Hepatocyte (in vitro differentiated cells): ENCODE data around the gene HID1. TPM values are rescaled to one million over a fixed set of nuclear protein-coding genes. Genes with fewer than 3 reads are reported as not detected.
A peak's percentile ranks its signal among the peaks of the same experiment; 100 is the strongest.
"Not testable (repeated sequence)": the region's sequence is repeated elsewhere in the genome, so short reads cannot be mapped to it uniquely, and the experiment has no call there.

Experiments used
- DNase-seq: peaks from one replicate; pipeline ENCODE4 v3.0.0-alpha.2; 2016; ENCODE audit warnings: low spot score
- H2AFZ ChIP-seq: fragments of 200-600 bp; sonication (generic); 2 replicates; pipeline ENCODE4 v1.6.0; 2016; ENCODE audit warnings: antibody characterized with exemption, mild to moderate bottlenecking
- H3K27ac ChIP-seq: fragments of 200-600 bp; sonication (generic); 2 replicates; pipeline ENCODE4 v1.5.1; 2016; ENCODE audit warnings: mild to moderate bottlenecking
- H3K27me3 ChIP-seq: fragments of 200-600 bp; sonication (generic); 2 replicates; pipeline ENCODE4 v1.6.1; 2016
- H3K36me3 ChIP-seq: fragments of 200-600 bp; sonication (generic); replicated peaks from 2 replicates; pipeline ENCODE4 v1.5.1; 2016; ENCODE audit warnings: low read depth; ENCODE audit not compliant: insufficient read depth
- H3K4me1 ChIP-seq: fragments of 200-600 bp; sonication (generic); 2 replicates; pipeline ENCODE4 v1.5.1; 2016; ENCODE audit warnings: mild to moderate bottlenecking, moderate library complexity; ENCODE audit not compliant: insufficient read depth
- H3K4me2 ChIP-seq: fragments of 200-600 bp; sonication (generic); 2 replicates; pipeline ENCODE4 v1.6.0; 2016
- H3K4me3 ChIP-seq: fragments of 200-600 bp; sonication (generic); 2 replicates; pipeline ENCODE4 v1.5.1; 2016; ENCODE audit warnings: mild to moderate bottlenecking
- H3K79me2 ChIP-seq: fragments of 200-600 bp; sonication (generic); 2 replicates; pipeline ENCODE4 v1.6.0; 2017; ENCODE audit warnings: mild to moderate bottlenecking
- H3K9me2 ChIP-seq: fragments of 200-600 bp; sonication (generic); replicated peaks from 2 replicates; pipeline ENCODE4 v1.6.0; 2017; ENCODE audit warnings: mild to moderate bottlenecking; ENCODE audit not compliant: insufficient read depth
- H3K9me3 ChIP-seq: fragments of 200-600 bp; sonication (generic); 2 replicates; pipeline ENCODE4 v1.5.1; 2016; ENCODE audit warnings: low read depth, mild to moderate bottlenecking
- H4K20me1 ChIP-seq: fragments of 200-600 bp; sonication (generic); 2 replicates; pipeline ENCODE4 v1.6.0; 2016; ENCODE audit warnings: mild to moderate bottlenecking; ENCODE audit not compliant: insufficient read depth, poor library complexity, severe bottlenecking
- EZH2 ChIP-seq: fragments of 200-600 bp; sonication (generic); IDR thresholded peaks from 2 replicates; pipeline ENCODE4 v1.6.1; 2016; ENCODE audit warnings: antibody characterized with exemption, mild to moderate bottlenecking, borderline replicate concordance
- EZH2phosphoT487 ChIP-seq: fragments of 200-600 bp; sonication (generic); IDR thresholded peaks from one replicate; pipeline ENCODE4 v1.6.1; 2018; ENCODE audit warnings: antibody characterized with exemption, mild to moderate bottlenecking, low read depth, moderate library complexity; ENCODE audit not compliant: unreplicated experiment, severe bottlenecking
- WGBS: methylation state at CpG from one replicate; pipeline ENCODE4 v1.1.6; 2016; ENCODE audit warnings: low lambda C conversion rate; ENCODE audit errors: missing lambda C conversion rate; 5-methylcytosine and 5-hydroxymethylcytosine counted together
- polyA plus RNA-seq: library from polyadenylated mRNA; unstranded; fragments of >200 nt; fragmentation: Nextera tagmentation; extraction: Ambion mirVana; gene quantifications from 2 replicates; pipeline ENCODE4 v1.2.1, GENCODE V29; 2016
- total RNA-seq: library from RNA; depleted of rRNA; stranded (reverse); fragments of >200 nt; gene quantifications from 2 replicates; pipeline ENCODE4 v1.2.3, GENCODE V29; 2014
- TF ChIP-seq, protein P1 (sequence below): fragments of 200-600 bp; sonication (generic); IDR thresholded peaks from 2 replicates; pipeline ENCODE4 v1.5.1; 2016; ENCODE audit warnings: antibody characterized with exemption, mild to moderate bottlenecking; ENCODE audit not compliant: poor library complexity

Gene HID1
- total and polyA plus RNA-seq, 2 experiments from 2014 or later = 15.3 to 43.4 TPM

DNA sequence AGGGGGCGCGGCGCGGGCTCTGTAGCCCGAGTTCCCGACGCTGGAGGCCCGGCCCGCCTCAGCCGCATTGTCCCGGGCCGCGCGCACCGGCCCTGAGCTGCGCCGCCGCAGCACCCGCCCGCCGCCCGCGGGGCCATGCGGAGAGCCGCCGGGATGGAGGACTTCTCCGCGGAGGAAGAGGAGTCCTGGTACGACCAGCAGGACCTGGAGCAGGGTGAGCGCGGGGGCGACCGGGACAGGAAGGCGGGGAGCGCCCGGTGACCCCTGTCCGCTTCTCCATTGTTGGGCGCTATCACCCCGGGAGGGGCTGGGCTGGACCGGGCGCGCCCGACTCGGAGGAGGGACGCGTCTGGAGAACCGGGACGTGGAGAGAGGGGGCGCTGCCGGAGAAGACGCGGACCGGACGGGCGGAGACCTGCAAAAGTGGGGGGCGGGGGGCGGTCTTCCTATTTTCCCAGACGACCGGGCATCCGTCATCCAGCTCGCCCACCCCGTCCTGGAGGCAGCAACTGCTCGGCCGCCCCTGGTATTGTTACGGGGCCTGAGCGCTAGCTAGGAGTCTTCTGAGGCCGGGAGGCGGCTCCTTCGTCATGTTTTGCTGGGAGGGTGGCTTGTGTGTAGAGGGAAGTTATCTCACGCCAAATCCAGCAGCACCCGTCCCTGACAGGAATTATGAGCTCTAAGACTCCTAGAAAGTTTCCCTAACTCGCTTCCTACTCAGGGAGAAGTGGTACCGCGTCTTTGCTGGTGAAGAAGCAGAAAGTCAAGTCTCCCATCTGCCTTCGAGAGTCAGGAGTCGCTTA lies 15.6 kb upstream of the HID1 start:
- Histone ChIP-seq H3K79me2 (peaks cover 40% of the 10 kb centered on the region), H4K20me1 (no peaks in the 10 kb centered on the region), H3K4me3 (peak overlapping the region; percentile 99), H3K36me3 (no peaks in the 10 kb centered on the region), H3K9me2 (no peaks in the 10 kb centered on the region), H3K9me3 (no peaks in the 10 kb centered on the region), H3K4me1 (peaks cover 33% of the 10 kb centered on the region), H3K27ac (peak overlapping the region; percentile 98), H3K27me3 (no peaks in the 10 kb centered on the region), H3K4me2 (peak overlapping the region; percentile 89), H2AFZ (peak overlapping the region; percentile 81)
- no peak for TF ChIP-seq EZH2
- TF ChIP-seq, protein P1, sequence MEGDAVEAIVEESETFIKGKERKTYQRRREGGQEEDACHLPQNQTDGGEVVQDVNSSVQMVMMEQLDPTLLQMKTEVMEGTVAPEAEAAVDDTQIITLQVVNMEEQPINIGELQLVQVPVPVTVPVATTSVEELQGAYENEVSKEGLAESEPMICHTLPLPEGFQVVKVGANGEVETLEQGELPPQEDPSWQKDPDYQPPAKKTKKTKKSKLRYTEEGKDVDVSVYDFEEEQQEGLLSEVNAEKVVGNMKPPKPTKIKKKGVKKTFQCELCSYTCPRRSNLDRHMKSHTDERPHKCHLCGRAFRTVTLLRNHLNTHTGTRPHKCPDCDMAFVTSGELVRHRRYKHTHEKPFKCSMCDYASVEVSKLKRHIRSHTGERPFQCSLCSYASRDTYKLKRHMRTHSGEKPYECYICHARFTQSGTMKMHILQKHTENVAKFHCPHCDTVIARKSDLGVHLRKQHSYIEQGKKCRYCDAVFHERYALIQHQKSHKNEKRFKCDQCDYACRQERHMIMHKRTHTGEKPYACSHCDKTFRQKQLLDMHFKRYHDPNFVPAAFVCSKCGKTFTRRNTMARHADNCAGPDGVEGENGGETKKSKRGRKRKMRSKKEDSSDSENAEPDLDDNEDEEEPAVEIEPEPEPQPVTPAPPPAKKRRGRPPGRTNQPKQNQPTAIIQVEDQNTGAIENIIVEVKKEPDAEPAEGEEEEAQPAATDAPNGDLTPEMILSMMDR = peak; percentile 52
- TF ChIP-seq EZH2phosphoT487 = no peak
- peak; percentile 93 for DNase-seq
- WGBS = 2% methylated on average over 68 of the region's 76 CpGs

DNA sequence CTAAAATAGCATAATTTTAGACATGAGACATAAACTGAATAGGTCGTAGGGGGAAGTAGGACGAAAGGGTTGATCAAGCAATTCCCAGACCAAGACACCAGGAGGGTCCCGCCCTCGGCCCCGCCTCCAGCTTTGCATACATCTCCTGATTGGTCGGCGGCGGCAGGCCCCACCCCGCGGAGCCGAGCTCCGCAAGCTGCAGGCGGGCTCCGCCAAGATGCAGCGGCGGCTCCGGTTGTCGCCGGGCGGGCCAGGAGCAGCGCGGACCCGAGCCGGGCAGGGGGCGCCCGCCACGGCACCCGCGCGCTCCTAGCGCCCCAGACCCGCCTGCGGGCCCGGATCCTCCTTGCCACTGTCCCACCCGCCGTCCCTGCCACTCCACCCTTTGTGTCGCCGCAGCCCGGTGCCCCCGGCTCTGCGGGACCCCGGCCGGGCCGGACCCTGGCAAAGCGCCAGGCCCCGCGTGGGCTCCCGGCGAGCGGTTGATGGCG lies 14.9 kb upstream of the HID1 start, which contains the start of gene CDR2L:
Gene CDR2L (plus strand): TSS at position 215 of the 491 bp plus-strand sequence. CDS start 412 bp downstream, outside the sequence.
- Histone ChIP-seq H3K27me3 (no peaks in the 10 kb centered on the region), H3K9me2 (no peaks in the 10 kb centered on the region), H3K27ac (peak within 1 kb of the TSS; percentile 98), H3K36me3 (no peaks in the 10 kb centered on the region), H4K20me1 (no peaks in the 10 kb centered on the region), H3K79me2 (peaks cover 34% of the 10 kb centered on the region), H2AFZ (peak within 1 kb of the TSS; percentile 81), H3K4me3 (peak within 1 kb of the TSS; percentile 99), H3K4me2 (peak within 1 kb of the TSS; percentile 89), H3K4me1 (peaks cover 30% of the 10 kb centered on the region), H3K9me3 (no peaks in the 10 kb centered on the region)
- TF ChIP-seq EZH2phosphoT487 = no peak
- no peak for TF ChIP-seq EZH2
- TF ChIP-seq, protein P1 = no peak
- DNase-seq = peak; percentile 99
- under 1% methylated on average over 38 of the region's 51 CpGs for WGBS

DNA sequence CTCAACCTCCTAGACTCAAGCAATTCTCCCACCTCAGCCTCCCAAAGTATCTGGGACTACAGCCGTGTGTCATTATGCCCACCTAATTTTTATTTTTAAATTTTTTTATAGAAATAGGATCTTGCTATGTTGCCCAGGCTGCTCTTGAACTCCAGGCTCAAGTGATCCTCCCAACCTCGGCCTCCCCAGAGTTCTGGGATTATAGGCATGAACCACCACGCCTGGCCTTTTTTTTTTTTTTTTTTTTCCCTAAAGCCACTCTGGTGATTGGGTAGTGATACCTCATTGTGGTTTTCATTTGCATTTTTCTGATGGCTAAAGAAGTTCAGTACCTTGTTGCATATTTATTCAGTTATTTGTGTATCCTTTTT lies 13.6 kb upstream of the HID1 start:
- Histone ChIP-seq H3K4me2 (no peak overlapping the region), H3K4me1 (peaks cover 29% of the 10 kb centered on the region), H3K36me3 (no peaks in the 10 kb centered on the region), H3K27ac (no peak overlapping the region), H4K20me1 (no peaks in the 10 kb centered on the region), H3K4me3 (no peak overlapping the region), H2AFZ (no peak overlapping the region), H3K9me2 (no peaks in the 10 kb centered on the region), H3K79me2 (peaks cover 32% of the 10 kb centered on the region), H3K9me3 (no peaks in the 10 kb centered on the region), H3K27me3 (no peaks in the 10 kb centered on the region)
- DNase-seq = no peak
- 90% methylated on average over 3 of the region's 3 CpGs for WGBS
- TF ChIP-seq EZH2 (no peak), EZH2phosphoT487 (no peak)
- TF ChIP-seq, protein P1 = no peak

DNA sequence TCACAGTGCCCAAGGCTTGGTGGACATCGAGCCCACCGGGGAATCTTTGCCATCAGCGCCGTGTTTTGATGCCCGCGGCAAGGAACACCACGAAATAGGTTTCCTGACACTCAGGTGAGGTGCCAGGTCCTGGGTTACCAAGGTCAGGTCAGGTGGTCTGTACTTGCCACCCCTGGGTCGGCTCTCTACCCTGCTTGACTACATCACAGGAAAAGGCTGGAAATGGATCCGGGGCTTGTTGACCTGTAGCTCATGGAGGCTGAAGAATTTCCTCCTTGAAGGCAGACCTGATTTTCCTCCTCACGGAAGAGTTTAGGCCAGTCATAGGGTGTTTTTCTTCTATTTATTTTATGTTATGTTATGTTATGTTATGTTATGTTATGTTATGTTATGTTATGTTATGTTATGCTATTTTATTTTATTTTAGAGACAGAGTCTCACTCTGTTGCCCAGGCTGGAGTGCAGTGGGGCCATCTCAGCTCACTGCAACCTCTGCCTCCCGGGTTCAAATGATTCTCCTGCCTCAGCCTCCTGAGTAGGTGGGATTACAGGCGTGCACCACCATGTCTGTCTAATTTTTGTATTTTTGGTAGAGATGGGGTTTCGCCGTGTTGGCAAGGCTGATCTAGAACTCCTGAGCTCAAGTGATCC lies 10.2 kb upstream of the HID1 start:
- peaks cover 13% of the 10 kb centered on the region for H3K4me1 ChIP-seq
- 28% methylated on average over 14 of the region's 14 CpGs for WGBS
- not testable (repeated sequence) for H3K36me3 ChIP-seq, H3K9me3 ChIP-seq, H3K27me3 ChIP-seq, H3K79me2 ChIP-seq, H4K20me1 ChIP-seq, H3K9me2 ChIP-seq
- peak overlapping the region; percentile 54 for H3K4me3 ChIP-seq
- peak overlapping the region; percentile 82 for H2AFZ ChIP-seq
- peak overlapping the region; percentile 87 for H3K4me2 ChIP-seq
- peak; percentile 27 for DNase-seq
- peak overlapping the region; percentile 94 for H3K27ac ChIP-seq
